Left lung (tissue), 10 donors: ENCODE results near the gene MED27. TPM values are rescaled to one million over a fixed set of nuclear protein-coding genes. Genes with fewer than 3 reads are reported as not detected.
A peak's percentile ranks its signal among the peaks of the same experiment; 100 is the strongest.

Experiments
- ATAC-seq: fragments of 200-7000 bp; cut with Tn5 transposase; one replicate; pipeline ENCODE4 v1.9.1; 2020; ENCODE audit warnings: moderate library complexity
- DNase-seq, 4 donors: peaks; one replicate each; pipeline ENCODE4 v3.0.0-alpha.2; 2013 to 2020
- H3K27ac ChIP-seq, 2 donors: fragments of 200-600 bp; sonication (generic) in 1 of 2; one replicate each; pipeline versions ENCODE4 v1.5.0 to v1.8.0; 2020 to 2021
- H3K27me3 ChIP-seq, 2 donors: fragments of 200-600 bp; sonication (generic) in 1 of 2; one replicate each; pipeline versions ENCODE4 v1.5.0 to v1.8.0; 2020 to 2021
- H3K36me3 ChIP-seq, 2 donors: fragments of 200-600 bp; sonication (generic) in 1 of 2; one replicate each; pipeline versions ENCODE4 v1.5.0 to v1.8.0; 2020 to 2021
- H3K4me1 ChIP-seq, 2 donors: fragments of 200-600 bp; one replicate each; pipeline ENCODE4 v1.8.0; 2021
- H3K4me3 ChIP-seq, 2 donors: fragments of 200-600 bp; sonication (generic) in 1 of 2; one replicate each; pipeline versions ENCODE4 v1.5.0 to v1.8.0; 2020 to 2021; ENCODE audit warnings: mild to moderate bottlenecking in 1 of 2
- H3K9me3 ChIP-seq, 2 donors: fragments of 200-600 bp; sonication (generic) in 1 of 2; one replicate each; pipeline versions ENCODE4 v1.5.0 to v1.8.0; 2020 to 2021
- CTCF ChIP-seq, 2 donors: fragments of 200-600 bp; sonication (generic) in 1 of 2; IDR thresholded peaks; one replicate each; pipeline versions ENCODE4 v1.5.0 to v1.8.0; 2021; ENCODE audit warnings: antibody characterized with exemption in 2 of 2
- intact Hi-C, 2 donors: fragments of 100-400 bp; cut with DNase I; formaldehyde crosslinking; loops; one replicate each; pipeline versions ENCODE4 v1.11.2 to v1.14.2; 2022
- polyA plus RNA-seq, 6 donors: library from polyadenylated mRNA; unstranded; fragments of 120-200 nt; gene quantifications; one replicate each; pipeline ENCODE4 v1.2.1, GENCODE V29; 2013; ENCODE audit not compliant: insufficient read length in 6 of 6
- total RNA-seq, 2 donors: library from RNA; stranded (reverse); fragmentation: NEBNext Ultra II Directional; extraction: Animal tissue kit (Norgen Biotek cat#: 25700); gene quantifications; one replicate each; pipeline ENCODE4 v1.2.1, GENCODE V29; 2021
- donor health status: DM: no; HTN: yes; CAD: no.
- donor health status: DM: no; HTN: no; CAD: no.

MED27 gene
- total and polyA plus RNA-seq, 8 donors: 12.5 to 18.6 (median 16.7) TPM

DNA sequence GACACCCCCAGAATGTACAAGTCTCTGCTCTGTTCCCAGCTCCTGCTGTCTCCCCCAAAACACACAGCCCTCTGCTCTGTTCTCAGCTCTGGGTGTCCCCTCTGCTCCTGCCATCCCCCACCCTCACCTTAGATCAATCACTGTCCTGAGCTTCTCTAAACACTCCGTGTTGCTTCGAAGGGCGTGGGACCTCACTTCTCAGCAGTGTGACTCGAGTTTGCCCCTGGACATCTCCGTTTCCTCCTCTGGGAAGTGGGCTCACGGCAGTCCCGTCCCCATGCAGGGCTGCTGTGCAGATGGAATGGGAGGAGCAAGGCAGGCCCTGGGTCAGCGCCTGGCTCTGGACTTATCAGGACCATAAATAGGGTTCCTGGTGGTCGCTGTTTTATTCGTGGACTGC is 241.8 kb downstream of the MED27 start:
- no peak for TF ChIP-seq CTCF (IDR thresholded peaks at IDR 0.05)
- H3K27ac ChIP-seq: no peak overlapping the region
- peaks cover 0 to 13% of the 10 kb centered on the region in 2 donors for H3K9me3 ChIP-seq
- no peaks in the 10 kb centered on the region for H3K4me1 ChIP-seq
- peaks cover 0 to 52% of the 10 kb centered on the region in 2 donors for H3K27me3 ChIP-seq
- ATAC-seq (no peak), DNase-seq (no peak)
- H3K36me3 ChIP-seq: no peaks in the 10 kb centered on the region
- no peak overlapping the region for H3K4me3 ChIP-seq
- intact Hi-C loops: no loop called here

DNA sequence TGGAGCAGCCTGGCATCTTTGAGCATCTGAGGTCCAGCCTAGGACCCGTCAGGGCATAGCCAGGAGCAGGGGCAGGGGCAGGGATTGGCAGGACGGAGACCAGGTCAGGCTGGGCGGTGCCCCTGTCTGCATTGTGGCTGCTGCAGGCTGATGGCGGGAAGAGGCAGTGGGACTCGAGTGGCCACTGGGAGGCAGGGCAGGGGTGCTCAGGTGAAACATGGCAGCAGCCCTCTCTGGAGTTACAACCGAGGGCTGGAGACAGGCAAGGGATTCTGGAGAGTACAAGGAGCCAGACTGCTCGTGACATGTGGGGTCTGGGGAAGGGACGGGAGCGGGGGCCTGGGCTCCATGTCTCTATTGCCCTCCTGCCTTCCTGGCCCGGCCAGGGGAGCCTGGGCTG is 242.4 kb downstream of the MED27 start:
- Histone ChIP-seq H3K36me3 (no peaks in the 10 kb centered on the region), H3K9me3 (peaks cover 0 to 13% of the 10 kb centered on the region in 2 donors), H3K27ac (no peak overlapping the region), H3K4me3 (no peak overlapping the region), H3K4me1 (no peaks in the 10 kb centered on the region), H3K27me3 (peaks cover 0 to 50% of the 10 kb centered on the region in 2 donors)
- ATAC-seq (peak; percentile 65), DNase-seq (no peak)
- TF ChIP-seq CTCF (IDR thresholded peaks at IDR 0.05): no peak
- intact Hi-C loops: no loop called here

- H3K36me3 ChIP-seq: no peaks in the 10 kb centered on the region
- H3K27ac ChIP-seq: no peak overlapping the region
- no peak overlapping the region for H3K4me3 ChIP-seq
- peaks cover 0 to 13% of the 10 kb centered on the region in 2 donors for H3K9me3 ChIP-seq
- DNase-seq (no peak), ATAC-seq (no peak)
- H3K4me1 ChIP-seq: no peaks in the 10 kb centered on the region
- TF ChIP-seq CTCF (IDR thresholded peaks at IDR 0.05): no peak
- intact Hi-C loops: no loop called here
- peaks cover 0 to 54% of the 10 kb centered on the region in 2 donors for H3K27me3 ChIP-seq
These were observed 242.9 kb downstream of the MED27 start for GRCh38 chr9:131836607-131837315.

- Histone ChIP-seq H3K4me1 (no peaks in the 10 kb centered on the region), H3K9me3 (peaks cover 0 to 13% of the 10 kb centered on the region in 2 donors), H3K4me3 (no peak overlapping the region), H3K27ac (no peak overlapping the region), H3K27me3 (peaks cover 0 to 54% of the 10 kb centered on the region in 2 donors), H3K36me3 (no peaks in the 10 kb centered on the region)
- intact Hi-C loops: no loop called here
- no peak for TF ChIP-seq CTCF (IDR thresholded peaks at IDR 0.05)
- DNase-seq (no peak), ATAC-seq (no peak)
These were observed 243.6 kb downstream of the MED27 start for GRCh38 chr9:131836021-131836420.

DNA sequence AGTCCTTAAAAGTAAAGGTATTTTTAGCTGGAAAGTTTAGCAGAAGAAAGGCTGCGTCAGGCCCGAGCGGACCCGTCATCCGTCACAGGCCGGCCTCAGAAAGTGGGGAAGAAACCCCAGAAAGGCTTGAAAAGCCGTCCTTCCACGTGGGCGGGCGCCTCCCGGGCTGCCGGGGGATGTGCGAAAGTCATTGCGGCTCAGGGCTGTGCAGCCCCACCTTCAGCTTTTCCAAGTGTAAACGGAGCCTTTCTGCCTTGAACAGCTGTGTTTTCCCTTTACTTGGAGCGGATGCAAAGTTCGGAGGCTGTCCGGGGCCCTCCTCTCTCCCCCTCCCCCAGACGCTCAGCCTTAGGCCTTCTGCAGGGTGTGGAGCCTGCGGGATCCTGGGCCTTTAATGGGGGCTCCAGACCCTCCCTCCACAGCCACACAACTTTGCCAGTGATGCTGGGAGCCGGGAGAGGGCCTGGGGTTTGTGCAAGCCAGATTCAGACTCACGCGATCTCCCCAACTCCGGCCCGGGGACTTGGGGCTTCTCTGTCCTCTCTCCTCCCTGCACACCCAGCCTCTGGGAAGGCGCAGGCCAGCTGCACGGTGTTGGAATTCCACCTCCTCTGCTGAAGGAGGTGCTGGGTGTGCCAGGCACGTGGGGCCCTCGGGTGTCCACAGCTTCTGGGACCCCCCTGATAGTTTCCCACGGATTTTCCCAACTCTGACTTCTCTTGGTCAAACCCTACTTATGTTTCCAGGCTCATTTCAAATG is 244.3 kb downstream of the MED27 start:
- Histone ChIP-seq H3K4me3 (no peak overlapping the region), H3K27me3 (peaks cover 0 to 54% of the 10 kb centered on the region in 2 donors), H3K36me3 (no peaks in the 10 kb centered on the region), H3K4me1 (no peaks in the 10 kb centered on the region), H3K27ac (no peak overlapping the region), H3K9me3 (peaks cover 0 to 13% of the 10 kb centered on the region in 2 donors)
- intact Hi-C loops: no loop called here
- ATAC-seq (peak; percentile 14), DNase-seq (peak in 2 of 4 donors; percentile 72 to 80)
- no peak for TF ChIP-seq CTCF (IDR thresholded peaks at IDR 0.05)
